Measurements from ENCODE around the gene MIAT.

The MIAT gene

DNA sequence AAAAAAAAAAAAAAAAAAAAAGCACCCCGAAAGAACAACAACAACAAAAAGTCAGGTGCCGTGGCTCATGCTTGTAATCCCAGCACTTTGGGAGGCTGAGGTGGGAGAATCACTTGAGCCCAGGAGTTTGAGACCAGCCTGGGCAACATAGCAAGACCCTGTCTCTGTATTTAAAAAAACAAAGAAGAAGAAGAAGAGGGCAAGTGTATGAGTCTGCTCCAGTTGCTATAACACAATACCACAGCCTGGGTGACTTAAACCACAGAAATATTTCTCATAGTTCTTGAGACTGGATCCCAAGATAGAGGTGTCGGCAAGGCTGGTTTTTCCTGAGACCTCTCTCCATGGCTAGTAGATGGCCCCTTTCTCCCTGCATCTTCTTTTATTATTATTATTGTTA, 23.2 kb upstream of the MIAT start:
- no peak overlapping the region for H3K4me3 ChIP-seq (ENCODE audit: low read depth in 1 of 2, low read length in 1 of 2)
- peaks cover 3% of the 10 kb centered on the region for H3K27me3 ChIP-seq
- H3K4me1 ChIP-seq (ENCODE audit: control insufficient read depth in 1 of 2, insufficient read depth in 1 of 2, low read depth in 1 of 2, low read length in 1 of 2), result no peaks in the 10 kb centered on the region
- H3K9me3 ChIP-seq, result no peaks in the 10 kb centered on the region
- no peak overlapping the region for H3K27ac ChIP-seq
- no peaks in the 10 kb centered on the region for H3K36me3 ChIP-seq
- TF ChIP-seq, protein P1, sequence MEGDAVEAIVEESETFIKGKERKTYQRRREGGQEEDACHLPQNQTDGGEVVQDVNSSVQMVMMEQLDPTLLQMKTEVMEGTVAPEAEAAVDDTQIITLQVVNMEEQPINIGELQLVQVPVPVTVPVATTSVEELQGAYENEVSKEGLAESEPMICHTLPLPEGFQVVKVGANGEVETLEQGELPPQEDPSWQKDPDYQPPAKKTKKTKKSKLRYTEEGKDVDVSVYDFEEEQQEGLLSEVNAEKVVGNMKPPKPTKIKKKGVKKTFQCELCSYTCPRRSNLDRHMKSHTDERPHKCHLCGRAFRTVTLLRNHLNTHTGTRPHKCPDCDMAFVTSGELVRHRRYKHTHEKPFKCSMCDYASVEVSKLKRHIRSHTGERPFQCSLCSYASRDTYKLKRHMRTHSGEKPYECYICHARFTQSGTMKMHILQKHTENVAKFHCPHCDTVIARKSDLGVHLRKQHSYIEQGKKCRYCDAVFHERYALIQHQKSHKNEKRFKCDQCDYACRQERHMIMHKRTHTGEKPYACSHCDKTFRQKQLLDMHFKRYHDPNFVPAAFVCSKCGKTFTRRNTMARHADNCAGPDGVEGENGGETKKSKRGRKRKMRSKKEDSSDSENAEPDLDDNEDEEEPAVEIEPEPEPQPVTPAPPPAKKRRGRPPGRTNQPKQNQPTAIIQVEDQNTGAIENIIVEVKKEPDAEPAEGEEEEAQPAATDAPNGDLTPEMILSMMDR (IDR thresholded peaks at IDR 0.05), result no peak

- TF ChIP-seq, protein P1 (IDR thresholded peaks at IDR 0.05), result no peak
- Histone ChIP-seq H3K4me3 (ENCODE audit: low read depth in 1 of 2, low read length in 1 of 2) (no peak overlapping the region), H3K27me3 (peaks cover 3% of the 10 kb centered on the region), H3K36me3 (no peaks in the 10 kb centered on the region), H3K4me1 (ENCODE audit: control insufficient read depth in 1 of 2, insufficient read depth in 1 of 2, low read depth in 1 of 2, low read length in 1 of 2) (no peaks in the 10 kb centered on the region), H3K9me3 (no peaks in the 10 kb centered on the region), H3K27ac (no peak overlapping the region)
These were observed 22.3 kb upstream of the MIAT start for GRCh38 chr22:26635117-26635516.

- H3K36me3 ChIP-seq, result no peaks in the 10 kb centered on the region
- H3K4me1 ChIP-seq (ENCODE audit: control insufficient read depth in 1 of 2, insufficient read depth in 1 of 2, low read depth in 1 of 2, low read length in 1 of 2), result no peaks in the 10 kb centered on the region
- TF ChIP-seq, protein P1 (IDR thresholded peaks at IDR 0.05), result no peak
These were observed 21.1 kb upstream of the MIAT start for GRCh38 chr22:26636296-26636695.

GRCh38 chr22:26642465-26643417, 14.6 kb upstream of the MIAT start:
- H3K9me3 ChIP-seq, result no peaks in the 10 kb centered on the region
- no peak overlapping the region for H3K27ac ChIP-seq
- no peak overlapping the region for H3K4me3 ChIP-seq (ENCODE audit: low read depth in 1 of 2, low read length in 1 of 2)
- H3K4me1 ChIP-seq (ENCODE audit: control insufficient read depth in 1 of 2, insufficient read depth in 1 of 2, low read depth in 1 of 2, low read length in 1 of 2), result peaks cover 17 to 21% of the 10 kb centered on the region in 2 experiments
- no peaks in the 10 kb centered on the region for H3K27me3 ChIP-seq
- no peaks in the 10 kb centered on the region for H3K36me3 ChIP-seq
- TF ChIP-seq, protein P1 (IDR thresholded peaks at IDR 0.05), result no peak

More at GRCh38 chr22:26636296-26636695, 21.1 kb upstream of the MIAT start:
- no peak overlapping the region for H3K4me3 ChIP-seq (ENCODE audit: low read depth in 1 of 2, low read length in 1 of 2)
- H3K9me3 ChIP-seq, result no peaks in the 10 kb centered on the region
- H3K27me3 ChIP-seq, result peaks cover 3% of the 10 kb centered on the region
- H3K27ac ChIP-seq, result no peak overlapping the region

GRCh38 chr22:26643418-26644100, 13.8 kb upstream of the MIAT start:
- Histone ChIP-seq H3K4me1 (ENCODE audit: control insufficient read depth in 1 of 2, insufficient read depth in 1 of 2, low read depth in 1 of 2, low read length in 1 of 2) (peaks cover 26 to 29% of the 10 kb centered on the region in 2 experiments), H3K4me3 (ENCODE audit: low read depth in 1 of 2, low read length in 1 of 2) (no peak overlapping the region), H3K36me3 (no peaks in the 10 kb centered on the region), H3K27me3 (no peaks in the 10 kb centered on the region), H3K9me3 (no peaks in the 10 kb centered on the region), H3K27ac (no peak overlapping the region)
- TF ChIP-seq, protein P1 (IDR thresholded peaks at IDR 0.05), result no peak

All from neutrophil (primary cell).